ENCODE measurements around the gene AGPAT2.

GRCh38 chr9:136733611-136734010 lies 46.4 kb upstream of the AGPAT2 start:
- TF ChIP-seq, protein P1, sequence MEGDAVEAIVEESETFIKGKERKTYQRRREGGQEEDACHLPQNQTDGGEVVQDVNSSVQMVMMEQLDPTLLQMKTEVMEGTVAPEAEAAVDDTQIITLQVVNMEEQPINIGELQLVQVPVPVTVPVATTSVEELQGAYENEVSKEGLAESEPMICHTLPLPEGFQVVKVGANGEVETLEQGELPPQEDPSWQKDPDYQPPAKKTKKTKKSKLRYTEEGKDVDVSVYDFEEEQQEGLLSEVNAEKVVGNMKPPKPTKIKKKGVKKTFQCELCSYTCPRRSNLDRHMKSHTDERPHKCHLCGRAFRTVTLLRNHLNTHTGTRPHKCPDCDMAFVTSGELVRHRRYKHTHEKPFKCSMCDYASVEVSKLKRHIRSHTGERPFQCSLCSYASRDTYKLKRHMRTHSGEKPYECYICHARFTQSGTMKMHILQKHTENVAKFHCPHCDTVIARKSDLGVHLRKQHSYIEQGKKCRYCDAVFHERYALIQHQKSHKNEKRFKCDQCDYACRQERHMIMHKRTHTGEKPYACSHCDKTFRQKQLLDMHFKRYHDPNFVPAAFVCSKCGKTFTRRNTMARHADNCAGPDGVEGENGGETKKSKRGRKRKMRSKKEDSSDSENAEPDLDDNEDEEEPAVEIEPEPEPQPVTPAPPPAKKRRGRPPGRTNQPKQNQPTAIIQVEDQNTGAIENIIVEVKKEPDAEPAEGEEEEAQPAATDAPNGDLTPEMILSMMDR (conservative IDR thresholded peaks at IDR 0.05; ENCODE audit: low read depth in 2 of 2), result no peak
- TF ChIP-seq POLR2AphosphoS5 (IDR thresholded peaks at IDR 0.05; ENCODE audit: low read depth) (no peak), EZH2phosphoT487 (IDR thresholded peaks at IDR 0.05; ENCODE audit: unreplicated experiment) (no peak), REST (IDR thresholded peaks at IDR 0.05; ENCODE audit: unreplicated experiment) (no peak), EZH2 (IDR thresholded peaks at IDR 0.05; ENCODE audit: low read depth, unreplicated experiment) (no peak), JUNB (IDR thresholded peaks at IDR 0.05; ENCODE audit: unreplicated experiment) (no peak), CREB1 (CRISPR knock-in tag; IDR thresholded peaks at IDR 0.05; ENCODE audit: low read depth) (no peak)
